Upper lobe of left lung (tissue), 6 donors: ENCODE measurements around the gene MDM2. TPM values are rescaled to one million over a fixed set of nuclear protein-coding genes. Genes with fewer than 3 reads are reported as not detected.

Source experiments
- ATAC-seq, 2 donors: fragments of 200-7000 bp; cut with Tn5 transposase; one replicate each; pipeline ENCODE4 v1.9.1; 2022; ENCODE audit warnings: mild to moderate bottlenecking in 2 of 2, moderate library complexity in 2 of 2; ENCODE audit not compliant: low FRiP score in 2 of 2
- DNase-seq, 2 donors: peaks; one replicate each; pipeline ENCODE4 v3.0.0-alpha.2; 2019 to 2020
- H3K27ac ChIP-seq, 4 donors: fragments of 200-600 bp; sonication (generic); one replicate each; pipeline ENCODE4 v1.5.1; 2016 to 2019
- H3K27me3 ChIP-seq, 4 donors: fragments of 200-600 bp; sonication (generic); one replicate each; pipeline ENCODE4 v1.5.1; 2017 to 2019
- H3K36me3 ChIP-seq, 4 donors: fragments of 200-600 bp; sonication (generic); one replicate each; pipeline ENCODE4 v1.5.1; 2016 to 2019
- H3K4me1 ChIP-seq, 4 donors: fragments of 200-600 bp; sonication (generic); one replicate each; pipeline ENCODE4 v1.5.1; 2018 to 2019
- H3K4me3 ChIP-seq, 4 donors: fragments of 200-600 bp; sonication (generic); one replicate each; pipeline ENCODE4 v1.5.1; 2017 to 2019; ENCODE audit warnings: mild to moderate bottlenecking in 2 of 4, moderate library complexity in 1 of 4
- H3K9me3 ChIP-seq, 4 donors: fragments of 200-600 bp; sonication (generic); one replicate each; pipeline ENCODE4 v1.5.1; 2018 to 2019
- CTCF ChIP-seq, 6 experiments: fragments of 450-650 bp in 4 of 6; fragments of 200-600 bp in 2 of 6; sonication (generic) in 2 of 6; IDR thresholded peaks; one replicate each; pipeline ENCODE4 v1.5.1; 2016 to 2019; ENCODE audit warnings: antibody characterized with exemption in 6 of 6
- EP300 ChIP-seq, 4 donors: sonication (generic); formaldehyde crosslinking; IDR thresholded peaks; one replicate each; pipeline ENCODE4 v1.5.1; 2017; ENCODE audit warnings: antibody characterized with exemption in 4 of 4, control low read depth in 2 of 4
- POLR2A ChIP-seq, 4 donors: fragments of 450-650 bp; IDR thresholded peaks; one replicate each; pipeline ENCODE4 v1.5.1; 2016 to 2017; ENCODE audit warnings: antibody characterized with exemption in 4 of 4, mild to moderate bottlenecking in 2 of 4
- POLR2AphosphoS5 ChIP-seq, 2 donors: sonication (generic); formaldehyde crosslinking; IDR thresholded peaks; one replicate each; pipeline ENCODE4 v1.5.1; 2017; ENCODE audit warnings: antibody characterized with exemption in 2 of 2
- WGBS, 2 donors: methylation state at CpG; one replicate each; pipeline ENCODE4 v1.1.5; 2017 to 2018; 5-methylcytosine and 5-hydroxymethylcytosine counted together
- total RNA-seq, 6 donors: library from RNA; depleted of rRNA in 4 of 6; stranded (reverse); fragments of >200 nt in 4 of 6; gene quantifications; one replicate each; pipeline versions ENCODE4 v1.1.0 to v1.2.1, GENCODE V29; 2016 to 2021
- donor health status: DM: no; HTN: no; CAD: no; lungs with moderate emphysema.
- donor health status: DM: no; HTN: yes; CAD: no; lungs with severe emphysema.

The MDM2 gene
- total RNA-seq, 6 donors from 2014 or later: 64.6 to 162 (median 108) TPM

- H3K9me3 ChIP-seq: no peaks in the 10 kb centered on the region
- H3K4me1 ChIP-seq: peaks cover 0 to 3% (median 1%) of the 10 kb centered on the region in 4 donors
- H3K36me3 ChIP-seq: no peaks in the 10 kb centered on the region
- DNase-seq (no peak), ATAC-seq (no peak)
- TF ChIP-seq EP300 (IDR thresholded peaks at IDR 0.05) (no peak), POLR2A (IDR thresholded peaks at IDR 0.05) (no peak), CTCF (IDR thresholded peaks at IDR 0.05) (no peak), POLR2AphosphoS5 (IDR thresholded peaks at IDR 0.05) (no peak)
- H3K27ac ChIP-seq: no peak overlapping the region
- H3K27me3 ChIP-seq: no peaks in the 10 kb centered on the region
- no peak overlapping the region for H3K4me3 ChIP-seq
- WGBS, 2 donors: 91 to 94% methylated on average over 7 of the region's 7 CpGs
Measured at GRCh38 chr12:68775121-68775630, 32.8 kb upstream of the MDM2 start.

- no peak overlapping the region for H3K4me3 ChIP-seq
- ATAC-seq (no peak), DNase-seq (no peak)
- no peaks in the 10 kb centered on the region for H3K9me3 ChIP-seq
- TF ChIP-seq POLR2AphosphoS5 (IDR thresholded peaks at IDR 0.05) (no peak), EP300 (IDR thresholded peaks at IDR 0.05) (no peak), POLR2A (IDR thresholded peaks at IDR 0.05) (no peak)
- no peak overlapping the region for H3K27ac ChIP-seq
- peaks cover 0 to 3% (median 1%) of the 10 kb centered on the region in 4 donors for H3K4me1 ChIP-seq
- WGBS, 2 donors: 76 to 78% methylated on average over 5 of the region's 5 CpGs
- H3K27me3 ChIP-seq: no peaks in the 10 kb centered on the region
- no peaks in the 10 kb centered on the region for H3K36me3 ChIP-seq
Measured at GRCh38 chr12:68776976-68777610, 30.9 kb upstream of the MDM2 start.

GRCh38 chr12:68779280-68779679, 28.7 kb upstream of the MDM2 start:
- TF ChIP-seq EP300 (IDR thresholded peaks at IDR 0.05) (no peak), POLR2A (IDR thresholded peaks at IDR 0.05) (no peak), POLR2AphosphoS5 (IDR thresholded peaks at IDR 0.05) (no peak)
- no peak for ATAC-seq
- no peaks in the 10 kb centered on the region for H3K27me3 ChIP-seq
- no peak for DNase-seq
- no peaks in the 10 kb centered on the region for H3K9me3 ChIP-seq
- no peak overlapping the region for H3K27ac ChIP-seq
- no peak overlapping the region for H3K4me3 ChIP-seq
- H3K4me1 ChIP-seq: no peaks in the 10 kb centered on the region
- H3K36me3 ChIP-seq: no peaks in the 10 kb centered on the region

GRCh38 chr12:68780731-68781130, 27.2 kb upstream of the MDM2 start:
- TF ChIP-seq POLR2AphosphoS5 (IDR thresholded peaks at IDR 0.05): peak in 1 of 2 donors; percentile 14
- TF ChIP-seq CTCF (IDR thresholded peaks at IDR 0.05): no peak
- TF ChIP-seq EP300 (IDR thresholded peaks at IDR 0.05): no peak
- ATAC-seq: no peak
- Histone ChIP-seq H3K27me3 (no peaks in the 10 kb centered on the region), H3K4me1 (peaks cover 0 to 6% (median under 1%) of the 10 kb centered on the region in 4 donors), H3K9me3 (no peaks in the 10 kb centered on the region), H3K27ac (no peak overlapping the region), H3K36me3 (no peaks in the 10 kb centered on the region), H3K4me3 (no peak overlapping the region)
- WGBS, 2 donors: 80 to 82% methylated on average over 6 of the region's 6 CpGs
- DNase-seq: no peak

GRCh38 chr12:68781728-68782127, 26.2 kb upstream of the MDM2 start:
- WGBS, 2 donors: 91 to 96% methylated on average over 6 of the region's 6 CpGs
- no peaks in the 10 kb centered on the region for H3K36me3 ChIP-seq
- H3K4me1 ChIP-seq: peaks cover 7 to 12% (median 9%) of the 10 kb centered on the region in 4 donors
- no peak for TF ChIP-seq POLR2A (IDR thresholded peaks at IDR 0.05)
- no peak for TF ChIP-seq POLR2AphosphoS5 (IDR thresholded peaks at IDR 0.05)
- TF ChIP-seq CTCF (IDR thresholded peaks at IDR 0.05): no peak
- TF ChIP-seq EP300 (IDR thresholded peaks at IDR 0.05): no peak
- no peak overlapping the region for H3K4me3 ChIP-seq
- DNase-seq: no peak
- ATAC-seq: no peak
- no peaks in the 10 kb centered on the region for H3K27me3 ChIP-seq
- no peaks in the 10 kb centered on the region for H3K9me3 ChIP-seq
- H3K27ac ChIP-seq: no peak overlapping the region

GRCh38 chr12:68784015-68784414, 24.0 kb upstream of the MDM2 start:
- Histone ChIP-seq H3K4me3 (no peak overlapping the region), H3K27ac (peak overlapping the region in 2 of 4 donors; percentile 79), H3K27me3 (no peaks in the 10 kb centered on the region), H3K4me1 (peaks cover 11 to 18% (median 12%) of the 10 kb centered on the region in 4 donors), H3K9me3 (no peaks in the 10 kb centered on the region), H3K36me3 (no peaks in the 10 kb centered on the region)
- 54 to 65% methylated on average over 8 of the region's 8 CpGs for WGBS, 2 donors
- ATAC-seq (peak; percentile 65 to 67), DNase-seq (peak in 1 of 2 donors; percentile 70)
- TF ChIP-seq CTCF (IDR thresholded peaks at IDR 0.05) (no peak), EP300 (IDR thresholded peaks at IDR 0.05) (no peak), POLR2A (IDR thresholded peaks at IDR 0.05) (peak in 1 of 4 donors; percentile 54), POLR2AphosphoS5 (IDR thresholded peaks at IDR 0.05) (peak; percentile 20 to 52)
